ENCODE measurements around the gene SPATA2. TPM values are rescaled to one million over a fixed set of nuclear protein-coding genes. Genes with fewer than 3 reads are reported as not detected.

SPATA2 gene
- total and polyA plus RNA-seq, 12 donors = 2.8 to 9.3 (median 6.1) TPM

DNA sequence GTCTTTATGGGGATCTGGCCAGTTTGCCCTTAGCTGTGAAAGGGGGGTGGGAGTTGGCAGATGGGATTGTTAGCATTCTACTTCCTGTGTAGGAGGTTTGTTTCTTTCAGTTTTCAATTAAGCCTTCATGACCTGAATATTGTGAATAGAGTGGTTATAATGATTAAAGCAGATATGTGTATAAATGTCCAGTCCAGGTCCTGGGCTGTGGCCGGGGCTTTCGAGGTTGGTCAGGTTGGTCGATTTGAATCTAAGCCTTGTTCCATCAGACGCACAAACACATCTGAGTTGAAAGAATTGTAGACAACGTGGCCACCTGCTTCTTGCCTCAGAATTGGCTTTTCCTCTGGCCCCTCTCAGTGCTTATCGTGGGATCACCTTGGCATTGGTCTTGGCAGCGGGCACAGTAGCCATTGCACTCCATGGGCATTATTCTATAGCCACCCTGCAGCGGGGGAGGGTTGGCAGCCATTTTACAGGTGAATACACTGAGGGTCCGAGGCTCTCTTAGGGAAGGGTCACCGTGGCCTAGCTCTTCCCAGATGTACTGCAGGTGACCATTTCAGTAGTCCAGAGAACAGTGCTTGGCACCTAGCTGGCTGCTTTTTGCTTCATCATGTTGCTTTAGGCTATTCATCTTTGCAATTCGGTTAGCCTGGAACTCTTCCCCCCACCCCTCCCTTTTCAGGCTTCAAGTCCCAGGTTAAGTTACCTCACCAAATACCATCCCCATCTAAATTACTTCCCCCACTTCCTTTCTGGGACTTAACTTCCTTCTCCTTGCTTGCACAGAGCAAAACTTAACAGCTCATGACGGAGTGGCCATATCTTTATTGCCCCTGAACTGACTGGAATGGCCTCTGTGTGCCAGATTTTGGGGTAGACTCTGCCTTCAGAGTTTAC, 21.9 kb upstream of the SPATA2 start:
- intact Hi-C loops (cut with DNase I) = no loop called here
- Histone ChIP-seq H3K4me3 (peak overlapping the region in 3 of 4 donors; percentile 49 to 90 (median 88)), H3K36me3 (replicated peaks in 1 of 2) (peaks cover 0 to 21% of the 10 kb centered on the region in 2 donors), H3K27me3 (no peaks in the 10 kb centered on the region), H3K27ac (peak overlapping the region in 3 of 5 donors; percentile 93 to 95 (median 94)), H3K4me1 (replicated peaks in 1 of 2) (peaks cover 23 to 38% of the 10 kb centered on the region in 2 donors), H3K9me3 (replicated peaks in 1 of 3) (no peaks in the 10 kb centered on the region)
- DNase-seq = peak in 1 of 7 donors; percentile 64
- WGBS, 4 donors = 14 to 17% (median 17%) methylated on average over 9 to 12 of the region's 12 CpGs
- TF ChIP-seq POLR2A (IDR thresholded peaks at IDR 0.05) = no peak
- TF ChIP-seq, protein P1, sequence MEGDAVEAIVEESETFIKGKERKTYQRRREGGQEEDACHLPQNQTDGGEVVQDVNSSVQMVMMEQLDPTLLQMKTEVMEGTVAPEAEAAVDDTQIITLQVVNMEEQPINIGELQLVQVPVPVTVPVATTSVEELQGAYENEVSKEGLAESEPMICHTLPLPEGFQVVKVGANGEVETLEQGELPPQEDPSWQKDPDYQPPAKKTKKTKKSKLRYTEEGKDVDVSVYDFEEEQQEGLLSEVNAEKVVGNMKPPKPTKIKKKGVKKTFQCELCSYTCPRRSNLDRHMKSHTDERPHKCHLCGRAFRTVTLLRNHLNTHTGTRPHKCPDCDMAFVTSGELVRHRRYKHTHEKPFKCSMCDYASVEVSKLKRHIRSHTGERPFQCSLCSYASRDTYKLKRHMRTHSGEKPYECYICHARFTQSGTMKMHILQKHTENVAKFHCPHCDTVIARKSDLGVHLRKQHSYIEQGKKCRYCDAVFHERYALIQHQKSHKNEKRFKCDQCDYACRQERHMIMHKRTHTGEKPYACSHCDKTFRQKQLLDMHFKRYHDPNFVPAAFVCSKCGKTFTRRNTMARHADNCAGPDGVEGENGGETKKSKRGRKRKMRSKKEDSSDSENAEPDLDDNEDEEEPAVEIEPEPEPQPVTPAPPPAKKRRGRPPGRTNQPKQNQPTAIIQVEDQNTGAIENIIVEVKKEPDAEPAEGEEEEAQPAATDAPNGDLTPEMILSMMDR (IDR thresholded peaks at IDR 0.05) = no peak

DNA sequence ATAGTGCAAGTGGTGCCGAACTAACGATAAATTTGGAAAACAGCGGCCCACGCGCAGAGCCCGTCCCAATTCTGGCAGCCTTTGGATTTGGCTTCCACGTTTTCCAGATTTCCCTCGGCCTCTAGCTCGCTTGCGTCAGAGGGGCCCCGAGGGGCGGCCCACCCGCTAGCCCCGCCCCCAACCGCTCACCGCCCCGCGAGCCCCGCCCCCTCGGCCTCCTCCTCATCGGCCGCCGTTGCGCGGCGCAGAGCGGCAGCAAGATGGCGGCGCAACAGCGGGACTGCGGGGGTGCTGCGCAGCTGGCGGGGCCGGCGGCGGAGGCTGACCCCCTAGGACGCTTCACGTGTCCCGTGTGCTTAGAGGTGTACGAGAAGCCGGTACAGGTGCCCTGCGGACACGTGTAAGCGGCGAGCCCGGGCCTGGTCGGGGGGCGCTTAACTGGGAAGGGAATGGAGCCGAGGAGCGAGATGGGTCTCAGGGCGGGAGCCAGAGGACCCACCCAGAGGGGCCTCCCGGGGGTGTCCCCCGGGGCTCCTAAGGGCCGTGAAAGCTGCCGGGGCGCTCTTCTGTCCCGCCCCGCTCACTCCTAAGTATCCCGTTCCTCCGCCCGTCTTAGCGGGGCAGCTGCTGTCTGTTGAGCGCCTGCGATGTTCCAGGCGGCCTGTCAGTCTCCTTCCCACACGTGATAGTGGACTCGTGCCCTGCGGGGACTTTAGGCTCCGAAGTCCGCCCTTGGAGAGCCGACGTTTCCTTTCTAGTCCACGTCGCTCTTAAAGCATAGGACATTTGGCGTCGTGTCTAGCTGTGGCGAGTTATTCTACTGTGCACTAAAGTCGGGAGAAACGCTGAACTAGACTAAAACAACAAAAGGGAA, 21.1 kb upstream of the SPATA2 start, which contains the start of gene RNF114:
Gene RNF114 (plus strand): TSS at position 245 of the 874 bp plus-strand sequence. CDS start 16 bp downstream, at position 261.
- TF ChIP-seq, protein P1 (IDR thresholded peaks at IDR 0.05) = no peak
- TF ChIP-seq POLR2A (IDR thresholded peaks at IDR 0.05) = peak; percentile 92 to 96
- DNase-seq = peak; percentile 88 to 96 (median 93)
- 0 to 2% (median 0%) methylated on average over 24 to 79 of the region's 79 CpGs for WGBS, 4 donors
- intact Hi-C loops (cut with DNase I) = no loop called here
- Histone ChIP-seq H3K9me3 (replicated peaks in 1 of 3) (no peaks in the 10 kb centered on the region), H3K4me3 (peak within 1 kb of the TSS; percentile 0 to 90 (median 68)), H3K27ac (peak within 1 kb of the TSS; percentile 45 to 95 (median 93)), H3K36me3 (replicated peaks in 1 of 2) (peaks cover 0 to 12% of the 10 kb centered on the region in 2 donors), H3K27me3 (no peaks in the 10 kb centered on the region), H3K4me1 (replicated peaks in 1 of 2) (peaks cover 23 to 38% of the 10 kb centered on the region in 2 donors)

DNA sequence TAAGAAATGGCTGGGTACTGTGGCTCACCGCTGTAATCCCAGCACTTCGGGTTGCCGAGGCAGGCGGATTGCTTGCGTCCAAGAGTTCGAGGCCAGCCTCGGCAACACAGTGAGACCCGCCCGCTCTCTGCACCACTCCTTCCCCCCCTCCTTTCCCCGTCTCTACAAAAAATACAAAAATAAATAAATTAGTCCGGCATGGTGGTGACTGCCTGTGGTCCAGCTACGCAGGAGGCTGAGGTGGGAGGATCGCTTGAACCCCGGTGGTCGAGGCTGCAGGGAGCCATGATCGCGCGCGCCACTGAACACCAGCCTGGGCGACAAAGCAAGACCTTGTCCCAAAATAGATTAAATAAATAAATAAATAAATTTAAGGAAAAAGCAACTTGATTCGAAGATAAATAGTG, 20.4 kb upstream of the SPATA2 start:
- Histone ChIP-seq H3K4me1 (replicated peaks in 1 of 2) (peaks cover 23 to 38% of the 10 kb centered on the region in 2 donors), H3K9me3 (replicated peaks in 1 of 3) (no peaks in the 10 kb centered on the region), H3K36me3 (replicated peaks in 1 of 2) (peaks cover 0 to 6% of the 10 kb centered on the region in 2 donors), H3K27ac (peak overlapping the region in 2 of 5 donors; percentile 14 to 94), H3K27me3 (no peaks in the 10 kb centered on the region), H3K4me3 (peak overlapping the region in 2 of 4 donors; percentile 88 to 90)
- intact Hi-C loops (cut with DNase I) = no loop called here
- DNase-seq = no peak
- 29 to 39% (median 36%) methylated on average over 21 of the region's 21 CpGs for WGBS, 4 donors
- TF ChIP-seq POLR2A (IDR thresholded peaks at IDR 0.05) = no peak
- TF ChIP-seq, protein P1 (IDR thresholded peaks at IDR 0.05) = no peak

DNA sequence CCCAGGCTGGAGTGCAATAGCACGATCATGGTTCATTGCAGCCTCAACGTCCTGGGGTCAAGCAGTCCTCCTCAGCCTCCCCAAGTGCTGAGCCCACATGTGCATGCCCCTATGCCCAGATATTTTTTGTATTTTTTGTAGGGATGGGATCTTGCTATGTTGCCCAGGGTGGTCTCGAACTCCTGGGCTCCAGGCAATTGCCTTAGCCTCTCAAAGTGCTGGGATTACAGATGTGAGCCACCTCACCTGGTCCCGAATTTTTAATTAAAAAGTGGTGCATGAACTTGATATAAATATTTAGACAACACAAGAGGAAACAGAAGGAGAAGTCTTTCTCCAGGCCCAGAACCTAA, 13.8 kb upstream of the SPATA2 start:
- Histone ChIP-seq H3K36me3 (replicated peaks in 1 of 2) (no peaks in the 10 kb centered on the region), H3K9me3 (replicated peaks in 1 of 3) (no peaks in the 10 kb centered on the region), H3K27ac (no peak overlapping the region), H3K4me3 (no peak overlapping the region), H3K4me1 (replicated peaks in 1 of 2) (peaks cover 0 to 8% of the 10 kb centered on the region in 2 donors), H3K27me3 (no peaks in the 10 kb centered on the region)
- intact Hi-C loops (cut with DNase I) = no loop called here
- DNase-seq = peak in 1 of 7 donors; percentile 33
- 29 to 43% (median 37%) methylated on average over 4 of the region's 4 CpGs for WGBS, 4 donors
- TF ChIP-seq, protein P1 (IDR thresholded peaks at IDR 0.05) = no peak
- TF ChIP-seq POLR2A (IDR thresholded peaks at IDR 0.05) = no peak

Data from adrenal gland (tissue), 12 donors.